Measurements from ENCODE around the gene WBP2. TPM values are rescaled to one million over a fixed set of nuclear protein-coding genes. Genes with fewer than 3 reads are reported as not detected.

WBP2 gene
- total RNA-seq, 4 donors from 2014 or later = 24.9 to 44.2 (median 36.9) TPM

- no peak for DNase-seq
- Histone ChIP-seq H3K27me3 (no peaks in the 10 kb centered on the region), H3K4me1 (peaks cover 26 to 63% (median 38%) of the 10 kb centered on the region in 3 donors), H3K36me3 (peaks cover 20 to 58% (median 21%) of the 10 kb centered on the region in 3 donors), H3K4me3 (peak overlapping the region; percentile 3 to 59 (median 40)), H3K9me3 (no peaks in the 10 kb centered on the region), H3K27ac (peak overlapping the region; percentile 90 to 95 (median 92))
- WGBS, 2 donors = 86 to 100% methylated on average over 1 to 5 of the region's 22 CpGs
- intact Hi-C loops (cut with DNase I) = no loop called here
- TF ChIP-seq POLR2A (IDR thresholded peaks at IDR 0.05) (no peak), CTCF (IDR thresholded peaks at IDR 0.05) (no peak)
Observed at GRCh38 chr17:75842963-75843576, 12.1 kb downstream of the WBP2 start.

GRCh38 chr17:75842411-75842810 is 12.7 kb downstream of the WBP2 start:
- Histone ChIP-seq H3K27ac (peak overlapping the region in 2 of 4 donors; percentile 91 to 95), H3K36me3 (peaks cover 14 to 51% (median 14%) of the 10 kb centered on the region in 3 donors)
- intact Hi-C loops (cut with DNase I) = no loop called here

GRCh38 chr17:75840799-75841164 is 14.4 kb downstream of the WBP2 start:
- no peaks in the 10 kb centered on the region for H3K27me3 ChIP-seq
- DNase-seq = no peak

More at GRCh38 chr17:75842411-75842810, 12.7 kb downstream of the WBP2 start:
- 94 to 95% methylated on average over 6 to 8 of the region's 18 CpGs for WGBS, 2 donors
- Histone ChIP-seq H3K4me3 (peak overlapping the region in 2 of 4 donors; percentile 40 to 59), H3K9me3 (no peaks in the 10 kb centered on the region), H3K4me1 (peaks cover 26 to 57% (median 34%) of the 10 kb centered on the region in 3 donors), H3K27me3 (no peaks in the 10 kb centered on the region)
- no peak for DNase-seq
- TF ChIP-seq POLR2A (IDR thresholded peaks at IDR 0.05) = no peak
- TF ChIP-seq CTCF (IDR thresholded peaks at IDR 0.05) = no peak

GRCh38 chr17:75839942-75840798 is 15.0 kb downstream of the WBP2 start:
- H3K27ac ChIP-seq = no peak overlapping the region
- H3K4me3 ChIP-seq = no peak overlapping the region
- TF ChIP-seq POLR2A (IDR thresholded peaks at IDR 0.05) (no peak), CTCF (IDR thresholded peaks at IDR 0.05) (no peak)
- no peaks in the 10 kb centered on the region for H3K9me3 ChIP-seq
- H3K36me3 ChIP-seq = peaks cover 0 to 55% (median 0%) of the 10 kb centered on the region in 3 donors
- WGBS, 2 donors = 80 to 93% methylated on average over 2 to 3 of the region's 36 CpGs
- intact Hi-C loops (cut with DNase I) = no loop called here
- DNase-seq = no peak
- H3K4me1 ChIP-seq = peaks cover 12 to 42% (median 14%) of the 10 kb centered on the region in 3 donors
- H3K27me3 ChIP-seq = no peaks in the 10 kb centered on the region

More at GRCh38 chr17:75840799-75841164, 14.4 kb downstream of the WBP2 start:
- peaks cover 18 to 42% (median 18%) of the 10 kb centered on the region in 3 donors for H3K4me1 ChIP-seq
- no peak overlapping the region for H3K4me3 ChIP-seq
- TF ChIP-seq POLR2A (IDR thresholded peaks at IDR 0.05) (no peak), CTCF (IDR thresholded peaks at IDR 0.05) (no peak)
- no peaks in the 10 kb centered on the region for H3K9me3 ChIP-seq
- WGBS, 2 donors = 54 to 82% methylated on average over 4 to 7 of the region's 7 CpGs
- peaks cover 0 to 50% (median 0%) of the 10 kb centered on the region in 3 donors for H3K36me3 ChIP-seq
- H3K27ac ChIP-seq = no peak overlapping the region
- intact Hi-C loops (cut with DNase I) = no loop called here

GRCh38 chr17:75838410-75838809 is 16.7 kb downstream of the WBP2 start:
- no peaks in the 10 kb centered on the region for H3K27me3 ChIP-seq
- intact Hi-C loops (cut with DNase I) = no loop called here
- no peak overlapping the region for H3K4me3 ChIP-seq
- DNase-seq = no peak
- H3K36me3 ChIP-seq = peaks cover 0 to 72% (median 0%) of the 10 kb centered on the region in 3 donors
- no peak overlapping the region for H3K27ac ChIP-seq
- H3K4me1 ChIP-seq = peaks cover 0 to 39% (median 2%) of the 10 kb centered on the region in 3 donors
- WGBS, 2 donors = 98 to 100% methylated on average over 2 to 13 of the region's 15 CpGs
- H3K9me3 ChIP-seq = no peaks in the 10 kb centered on the region
- TF ChIP-seq POLR2A (IDR thresholded peaks at IDR 0.05) = no peak
- TF ChIP-seq CTCF (IDR thresholded peaks at IDR 0.05) = no peak
